ENCODE results near the gene GMDS. TPM values are rescaled to one million over a fixed set of nuclear protein-coding genes. Genes with fewer than 3 reads are reported as not detected.

The GMDS gene
- total RNA-seq, 1 experiment from 2014 or later = 31.1 TPM

DNA sequence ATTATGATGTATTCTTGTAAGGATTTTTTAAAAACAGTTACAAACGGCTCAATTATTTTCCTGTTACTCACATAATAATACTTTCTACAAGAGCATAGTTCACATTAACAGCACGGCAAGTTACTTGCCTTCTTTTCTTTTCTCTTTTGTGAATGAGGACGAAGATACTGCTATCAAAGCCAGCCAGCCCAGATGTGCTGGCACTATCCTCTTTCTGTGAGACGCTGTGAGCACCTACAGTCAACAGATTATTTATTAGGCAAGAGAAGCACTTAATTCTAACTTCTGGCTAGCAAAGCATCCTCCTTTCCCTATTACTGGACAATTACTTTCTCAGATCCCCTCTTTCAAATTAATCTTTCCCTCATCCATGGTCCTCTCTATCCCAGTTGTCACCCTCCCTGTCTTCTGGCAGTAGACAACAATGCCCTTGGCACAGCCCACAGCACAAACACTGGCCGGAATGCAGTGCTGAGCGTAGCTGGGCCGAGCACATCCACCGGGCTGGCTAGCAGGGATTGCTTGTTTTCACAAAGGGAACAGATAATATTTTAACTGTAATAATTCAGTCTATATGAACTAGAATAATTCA, 373.6 kb downstream of the GMDS start:
- CTCF ChIA-PET = no interaction called here
- no peaks in the 10 kb centered on the region for H3K36me3 Mint-ChIP-seq (ENCODE audit: insufficient read depth, unreplicated experiment)
- TF ChIP-seq, protein P1, sequence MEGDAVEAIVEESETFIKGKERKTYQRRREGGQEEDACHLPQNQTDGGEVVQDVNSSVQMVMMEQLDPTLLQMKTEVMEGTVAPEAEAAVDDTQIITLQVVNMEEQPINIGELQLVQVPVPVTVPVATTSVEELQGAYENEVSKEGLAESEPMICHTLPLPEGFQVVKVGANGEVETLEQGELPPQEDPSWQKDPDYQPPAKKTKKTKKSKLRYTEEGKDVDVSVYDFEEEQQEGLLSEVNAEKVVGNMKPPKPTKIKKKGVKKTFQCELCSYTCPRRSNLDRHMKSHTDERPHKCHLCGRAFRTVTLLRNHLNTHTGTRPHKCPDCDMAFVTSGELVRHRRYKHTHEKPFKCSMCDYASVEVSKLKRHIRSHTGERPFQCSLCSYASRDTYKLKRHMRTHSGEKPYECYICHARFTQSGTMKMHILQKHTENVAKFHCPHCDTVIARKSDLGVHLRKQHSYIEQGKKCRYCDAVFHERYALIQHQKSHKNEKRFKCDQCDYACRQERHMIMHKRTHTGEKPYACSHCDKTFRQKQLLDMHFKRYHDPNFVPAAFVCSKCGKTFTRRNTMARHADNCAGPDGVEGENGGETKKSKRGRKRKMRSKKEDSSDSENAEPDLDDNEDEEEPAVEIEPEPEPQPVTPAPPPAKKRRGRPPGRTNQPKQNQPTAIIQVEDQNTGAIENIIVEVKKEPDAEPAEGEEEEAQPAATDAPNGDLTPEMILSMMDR (IDR thresholded peaks at IDR 0.05; ENCODE audit: insufficient read depth in 1 of 2, low read depth in 1 of 2, low read length in 1 of 2, severe bottlenecking in 1 of 2, unreplicated experiment in 1 of 2) = no peak

GRCh38 chr6:1870932-1871331, 374.5 kb downstream of the GMDS start:
- Histone ChIP-seq H3K9me3 (no peaks in the 10 kb centered on the region), H3K4me3 (ENCODE audit: low read depth, low read length) (no peak overlapping the region), H3K4me1 (peaks cover 15% of the 10 kb centered on the region; the same call in 1 of the 2 replicates), H3K36me3 (ENCODE audit: control insufficient read depth, insufficient read depth, low read length) (no peaks in the 10 kb centered on the region), H3K27me3 (replicated peaks; ENCODE audit: control insufficient read depth, insufficient read depth, low read length) (no peaks in the 10 kb centered on the region)
- intact Hi-C loops (cut with micrococcal nuclease; ENCODE audit: unreplicated experiment) = no loop called here
- Mint-ChIP-seq H3K27me3 (ENCODE audit: insufficient read depth, unreplicated experiment) (no peaks in the 10 kb centered on the region), H3K4me1 (ENCODE audit: low read depth, unreplicated experiment) (peaks cover 15% of the 10 kb centered on the region), H3K4me3 (ENCODE audit: unreplicated experiment) (no peak overlapping the region), H3K36me3 (ENCODE audit: insufficient read depth, unreplicated experiment) (no peaks in the 10 kb centered on the region), H3K9me3 (ENCODE audit: unreplicated experiment) (no peaks in the 10 kb centered on the region), H3K27ac (ENCODE audit: unreplicated experiment) (no peak overlapping the region)
- ChIA-PET CTCF (interaction anchor here (0.9 kb wide), 1 partner anchor 233 kb away, joined by 3 read pairs; no protein-coding TSS in a partner anchor), POLR2A (no interaction called here)
- peak in 1 of 2 experiments; percentile 27 for DNase-seq
- TF ChIP-seq, protein P1 (IDR thresholded peaks at IDR 0.05; ENCODE audit: insufficient read depth in 1 of 2, low read depth in 1 of 2, low read length in 1 of 2, severe bottlenecking in 1 of 2, unreplicated experiment in 1 of 2) = no peak
- no TSS peak for BruUV-seq (replicated peaks)

More for the DNA sequence above, 373.6 kb downstream of the GMDS start:
- intact Hi-C loops (cut with micrococcal nuclease; ENCODE audit: unreplicated experiment) = loop anchor here (1.0 kb wide), 1 partner anchor 8 kb away; no protein-coding TSS in a partner anchor
- Mint-ChIP-seq H3K27ac (ENCODE audit: unreplicated experiment) (no peak overlapping the region), H3K27me3 (ENCODE audit: insufficient read depth, unreplicated experiment) (no peaks in the 10 kb centered on the region), H3K9me3 (ENCODE audit: unreplicated experiment) (no peaks in the 10 kb centered on the region), H3K4me3 (ENCODE audit: unreplicated experiment) (no peak overlapping the region), H3K4me1 (ENCODE audit: low read depth, unreplicated experiment) (peaks cover 15% of the 10 kb centered on the region)
- H3K36me3 ChIP-seq (ENCODE audit: control insufficient read depth, insufficient read depth, low read length) = no peaks in the 10 kb centered on the region
- no TSS peak for BruUV-seq (replicated peaks)
- peaks cover 15% of the 10 kb centered on the region; the same call in 1 of the 2 replicates for H3K4me1 ChIP-seq
- no peak for DNase-seq
- H3K4me3 ChIP-seq (ENCODE audit: low read depth, low read length) = no peak overlapping the region
- no peaks in the 10 kb centered on the region for H3K9me3 ChIP-seq
- POLR2A ChIA-PET = no interaction called here
- no peaks in the 10 kb centered on the region for H3K27me3 ChIP-seq (replicated peaks; ENCODE audit: control insufficient read depth, insufficient read depth, low read length)

- BruUV-seq (replicated peaks) = no TSS peak
- intact Hi-C loops (cut with micrococcal nuclease; ENCODE audit: unreplicated experiment) = no loop called here
- no peak overlapping the region for H3K4me3 Mint-ChIP-seq (ENCODE audit: unreplicated experiment)
- no peaks in the 10 kb centered on the region for H3K36me3 Mint-ChIP-seq (ENCODE audit: insufficient read depth, unreplicated experiment)
- TF ChIP-seq, protein P1 (IDR thresholded peaks at IDR 0.05; ENCODE audit: insufficient read depth in 1 of 2, low read depth in 1 of 2, low read length in 1 of 2, severe bottlenecking in 1 of 2, unreplicated experiment in 1 of 2) = no peak
- CTCF ChIA-PET = interaction anchor here (0.9 kb wide), 1 partner anchor 234 kb away, joined by 3 read pairs; no protein-coding TSS in a partner anchor
- POLR2A ChIA-PET = no interaction called here
- Histone ChIP-seq H3K36me3 (ENCODE audit: control insufficient read depth, insufficient read depth, low read length) (no peaks in the 10 kb centered on the region), H3K4me3 (ENCODE audit: low read depth, low read length) (no peak overlapping the region), H3K4me1 (peaks cover 15% of the 10 kb centered on the region; the same call in 1 of the 2 replicates), H3K27me3 (replicated peaks; ENCODE audit: control insufficient read depth, insufficient read depth, low read length) (no peaks in the 10 kb centered on the region), H3K9me3 (no peaks in the 10 kb centered on the region)
- H3K27me3 Mint-ChIP-seq (ENCODE audit: insufficient read depth, unreplicated experiment) = no peaks in the 10 kb centered on the region
- peak overlapping the region; percentile 39 for H3K27ac Mint-ChIP-seq (ENCODE audit: unreplicated experiment)
- H3K4me1 Mint-ChIP-seq (ENCODE audit: low read depth, unreplicated experiment) = peaks cover 15% of the 10 kb centered on the region
- no peak for DNase-seq
- no peaks in the 10 kb centered on the region for H3K9me3 Mint-ChIP-seq (ENCODE audit: unreplicated experiment)
These were observed 375.2 kb downstream of the GMDS start for GRCh38 chr6:1870251-1870650.

Data from Caco-2 (cell line).